Fibroblast of lung (primary cell): Measurements from ENCODE around the gene PRKAB1. TPM values are rescaled to one million over a fixed set of nuclear protein-coding genes. Genes with fewer than 3 reads are reported as not detected.

Experiments
- DNase-seq, 2 donors: peaks; one replicate each; pipeline versions ENCODE4 v3.0.0 to v3.0.0-alpha.2; 2010; ENCODE audit warnings: low read depth in 2 of 2
- H2AFZ ChIP-seq: 2 replicates; pipeline ENCODE4 v1.5.1; 2012; ENCODE audit warnings: low read length, control low read depth, inconsistent platforms
- H3K27ac ChIP-seq: 2 replicates; pipeline ENCODE4 v1.5.1; 2011; ENCODE audit warnings: low read length, control low read depth; ENCODE audit not compliant: insufficient read depth
- H3K27me3 ChIP-seq: 2 replicates; pipeline ENCODE4 v1.5.1; 2011; ENCODE audit warnings: mild to moderate bottlenecking, low read length; ENCODE audit not compliant: control insufficient read depth, insufficient read depth
- H3K36me3 ChIP-seq: 2 replicates; pipeline ENCODE4 v1.5.1; 2011; ENCODE audit warnings: low read length; ENCODE audit not compliant: control insufficient read depth, insufficient read depth
- H3K4me1 ChIP-seq: 2 replicates; pipeline ENCODE4 v1.5.1; 2011; ENCODE audit warnings: low read length; ENCODE audit not compliant: control insufficient read depth, insufficient read depth; ENCODE audit errors: extremely low read depth
- H3K4me2 ChIP-seq: 2 replicates; pipeline ENCODE4 v1.5.1; 2011; ENCODE audit warnings: low read length, control low read depth; ENCODE audit not compliant: insufficient read depth; ENCODE audit errors: extremely low read depth
- H3K4me3 ChIP-seq, 4 experiments: fragments of 200-600 bp in 1 of 4; sonication (generic) in 1 of 4; replicated peaks in 1 of 4; 2 replicates each; pipeline ENCODE4 v1.5.1; 2011 to 2016; ENCODE audit warnings: low read length in 4 of 4, low read depth in 3 of 4, mild to moderate bottlenecking in 3 of 4, control low read depth in 2 of 4, inconsistent platforms in 1 of 4, mixed read lengths in 1 of 4; ENCODE audit not compliant: insufficient read depth in 1 of 4; ENCODE audit errors: control extremely low read depth in 1 of 4
- H3K79me2 ChIP-seq: 2 replicates; pipeline ENCODE4 v1.5.1; 2012; ENCODE audit warnings: mild to moderate bottlenecking, low read length, inconsistent platforms; ENCODE audit not compliant: control insufficient read depth, insufficient read depth
- H3K9ac ChIP-seq: 2 replicates; pipeline ENCODE4 v1.5.1; 2011; ENCODE audit warnings: mild to moderate bottlenecking, low read length, control low read depth; ENCODE audit not compliant: insufficient read depth
- H3K9me3 ChIP-seq: 2 replicates; pipeline ENCODE4 v1.5.1; 2012; ENCODE audit warnings: low read depth, low read length; ENCODE audit not compliant: control insufficient read depth, insufficient read depth
- H4K20me1 ChIP-seq: 2 replicates; pipeline ENCODE4 v1.5.1; 2011; ENCODE audit warnings: low read length; ENCODE audit not compliant: control insufficient read depth, insufficient read depth; ENCODE audit errors: extremely low read depth
- EZH2 ChIP-seq: IDR thresholded peaks from 2 replicates; pipeline ENCODE4 v1.5.1; 2012; ENCODE audit warnings: low read length, control low read depth, mild to moderate bottlenecking; ENCODE audit errors: missing control alignments
- polyA plus RNA-seq, 2 donors: library from polyadenylated mRNA; depleted of rRNA in 1 of 2; stranded (reverse) in 1 of 2; unstranded in 1 of 2; fragments of >200 nt; gene quantifications; 2 replicates each; pipeline ENCODE4 v1.2.1, GENCODE V29; 2011 to 2012; ENCODE audit warnings: missing spikeins in 1 of 2
- total RNA-seq: library from RNA; depleted of rRNA; stranded (reverse); fragments of >200 nt; gene quantifications from 2 replicates; pipeline ENCODE4 v1.2.1, GENCODE V29; 2014
- TF ChIP-seq, protein P1 (sequence below), 2 donors: IDR thresholded peaks in 1 of 2; conservative IDR thresholded peaks in 1 of 2; 1 replicate in 1 of 2; 2 replicates in 1 of 2; pipeline ENCODE4 v1.5.1; 2011 to 2012; ENCODE audit warnings: low read length in 2 of 2, control low read depth in 1 of 2, inconsistent platforms in 1 of 2, low read depth in 1 of 2, mild to moderate bottlenecking in 1 of 2

PRKAB1 gene
- total and polyA plus RNA-seq, 2 donors (not counting 1 experiment from before 2014, with no cell fraction given), result 17.0 to 23.8 TPM

DNA sequence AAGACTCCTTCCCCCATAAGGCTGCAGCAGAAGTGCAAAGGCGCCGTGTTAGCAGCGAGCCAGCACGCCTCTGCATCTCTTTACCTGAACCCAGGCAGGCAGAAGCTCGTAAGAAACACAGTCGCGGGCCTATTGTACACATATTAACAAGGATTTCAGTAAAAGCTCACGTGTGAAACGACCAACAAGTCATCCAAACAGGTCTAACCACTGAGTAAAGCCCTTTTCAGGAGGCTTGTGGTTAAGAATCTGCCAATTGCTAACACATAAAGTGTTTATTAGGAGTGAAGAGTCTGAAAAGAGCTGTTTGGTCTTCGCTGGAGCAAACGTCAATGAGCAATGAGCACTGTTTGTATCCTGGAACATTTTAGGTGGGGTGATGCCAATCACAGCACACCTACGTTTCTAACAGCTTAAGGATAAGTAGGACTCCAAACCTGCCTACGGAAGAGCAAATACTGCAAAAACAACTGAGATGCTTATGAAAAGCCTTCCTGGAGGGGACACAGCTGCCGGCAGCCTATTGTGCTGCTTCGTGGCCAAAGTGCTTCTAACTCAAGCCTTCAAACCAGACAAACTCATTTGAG lies 43.1 kb downstream of the PRKAB1 start:
- H3K9me3 ChIP-seq, result no peaks in the 10 kb centered on the region
- no peaks in the 10 kb centered on the region for H4K20me1 ChIP-seq
- H2AFZ ChIP-seq, result no peak overlapping the region
- no peaks in the 10 kb centered on the region for H3K4me1 ChIP-seq
- no peaks in the 10 kb centered on the region for H3K27me3 ChIP-seq
- no peaks in the 10 kb centered on the region for H3K79me2 ChIP-seq
- no peak for TF ChIP-seq EZH2
- TF ChIP-seq, protein P1, sequence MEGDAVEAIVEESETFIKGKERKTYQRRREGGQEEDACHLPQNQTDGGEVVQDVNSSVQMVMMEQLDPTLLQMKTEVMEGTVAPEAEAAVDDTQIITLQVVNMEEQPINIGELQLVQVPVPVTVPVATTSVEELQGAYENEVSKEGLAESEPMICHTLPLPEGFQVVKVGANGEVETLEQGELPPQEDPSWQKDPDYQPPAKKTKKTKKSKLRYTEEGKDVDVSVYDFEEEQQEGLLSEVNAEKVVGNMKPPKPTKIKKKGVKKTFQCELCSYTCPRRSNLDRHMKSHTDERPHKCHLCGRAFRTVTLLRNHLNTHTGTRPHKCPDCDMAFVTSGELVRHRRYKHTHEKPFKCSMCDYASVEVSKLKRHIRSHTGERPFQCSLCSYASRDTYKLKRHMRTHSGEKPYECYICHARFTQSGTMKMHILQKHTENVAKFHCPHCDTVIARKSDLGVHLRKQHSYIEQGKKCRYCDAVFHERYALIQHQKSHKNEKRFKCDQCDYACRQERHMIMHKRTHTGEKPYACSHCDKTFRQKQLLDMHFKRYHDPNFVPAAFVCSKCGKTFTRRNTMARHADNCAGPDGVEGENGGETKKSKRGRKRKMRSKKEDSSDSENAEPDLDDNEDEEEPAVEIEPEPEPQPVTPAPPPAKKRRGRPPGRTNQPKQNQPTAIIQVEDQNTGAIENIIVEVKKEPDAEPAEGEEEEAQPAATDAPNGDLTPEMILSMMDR (conservative IDR thresholded peaks at IDR 0.05 in 1 of 2, IDR thresholded peaks at IDR 0.05 in 1 of 2; ENCODE audit: low read depth in 1 of 2, low read length in 2 of 2), result no peak
- no peak for DNase-seq
- no peak overlapping the region for H3K9ac ChIP-seq
- no peak overlapping the region for H3K4me3 ChIP-seq
- peaks cover 19% of the 10 kb centered on the region for H3K36me3 ChIP-seq
- H3K4me2 ChIP-seq, result no peak overlapping the region
- no peak overlapping the region for H3K27ac ChIP-seq

DNA sequence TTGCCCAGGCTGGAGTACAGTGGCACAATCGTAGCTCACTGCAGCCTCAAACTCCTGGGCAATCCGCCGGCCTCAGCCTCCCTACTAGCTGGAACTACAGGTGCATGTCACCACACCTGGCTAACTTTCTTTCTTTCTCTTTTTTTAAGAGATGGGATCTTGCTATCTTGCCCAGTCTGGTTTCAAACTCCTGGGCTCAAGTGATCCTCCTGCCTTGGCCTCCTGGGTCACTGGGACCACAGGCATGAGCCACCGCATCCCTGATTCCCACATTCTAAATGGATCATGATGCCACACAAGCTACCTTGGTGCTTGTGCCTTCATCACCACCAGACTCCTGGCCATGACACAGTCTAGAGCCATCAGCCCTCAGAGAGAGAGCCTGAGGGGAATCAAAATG lies 43.8 kb downstream of the PRKAB1 start:
- no peak overlapping the region for H2AFZ ChIP-seq
- H3K27ac ChIP-seq, result no peak overlapping the region
- no peaks in the 10 kb centered on the region for H3K79me2 ChIP-seq
- peaks cover 4% of the 10 kb centered on the region for H3K4me1 ChIP-seq
- TF ChIP-seq, protein P1 (conservative IDR thresholded peaks at IDR 0.05 in 1 of 2, IDR thresholded peaks at IDR 0.05 in 1 of 2; ENCODE audit: low read depth in 1 of 2, low read length in 2 of 2), result no peak
- no peak for TF ChIP-seq EZH2
- no peak for DNase-seq
- no peaks in the 10 kb centered on the region for H4K20me1 ChIP-seq
- no peak overlapping the region for H3K9ac ChIP-seq
- H3K9me3 ChIP-seq, result no peaks in the 10 kb centered on the region
- no peaks in the 10 kb centered on the region for H3K27me3 ChIP-seq
- no peak overlapping the region for H3K4me2 ChIP-seq
- H3K36me3 ChIP-seq, result peaks cover 19% of the 10 kb centered on the region
- H3K4me3 ChIP-seq, result no peak overlapping the region

DNA sequence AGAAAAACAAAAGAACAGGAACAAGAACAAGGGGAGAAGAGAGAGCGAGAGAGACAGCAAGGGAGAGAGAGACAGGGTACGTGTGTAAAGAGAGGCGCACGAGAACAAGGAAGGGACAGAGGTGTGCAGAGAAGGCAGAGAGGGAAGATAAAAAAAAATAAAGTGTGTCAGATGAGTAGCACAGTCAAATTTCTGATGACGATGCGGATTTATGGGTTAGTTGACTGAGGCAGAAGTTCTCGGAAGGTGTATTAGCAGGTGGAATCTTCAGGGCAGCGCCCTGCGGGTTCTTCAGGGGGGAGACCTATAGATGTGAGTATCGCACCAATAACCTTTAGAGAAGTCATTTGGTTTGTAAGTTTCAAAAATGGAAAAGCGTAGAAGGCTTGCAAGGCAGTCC lies 44.8 kb downstream of the PRKAB1 start:
- Histone ChIP-seq H3K4me1 (peaks cover 5% of the 10 kb centered on the region), H3K36me3 (peaks cover 19% of the 10 kb centered on the region), H2AFZ (no peak overlapping the region), H3K79me2 (no peaks in the 10 kb centered on the region), H3K9ac (no peak overlapping the region), H3K27ac (no peak overlapping the region), H3K4me2 (no peak overlapping the region), H3K4me3 (no peak overlapping the region), H4K20me1 (no peaks in the 10 kb centered on the region), H3K27me3 (no peaks in the 10 kb centered on the region), H3K9me3 (no peaks in the 10 kb centered on the region)
- DNase-seq, result no peak
- TF ChIP-seq EZH2, result no peak
- TF ChIP-seq, protein P1 (conservative IDR thresholded peaks at IDR 0.05 in 1 of 2, IDR thresholded peaks at IDR 0.05 in 1 of 2; ENCODE audit: low read depth in 1 of 2, low read length in 2 of 2), result no peak
